AG09309 (cell line): ENCODE measurements around the gene SH2B2.

Experiments
- DNase-seq: peaks from one replicate; pipeline ENCODE4 v3.0.0-alpha.2; 2010; ENCODE audit warnings: low read depth
- H3K4me3 ChIP-seq: 2 replicates; pipeline ENCODE4 v1.5.1; 2011; ENCODE audit warnings: mild to moderate bottlenecking, low read depth, low read length, moderate library complexity; ENCODE audit not compliant: control insufficient read depth
- CTCF ChIP-seq: IDR thresholded peaks from 2 replicates; pipeline ENCODE4 v1.5.1; 2011; ENCODE audit warnings: mild to moderate bottlenecking, low read depth, low read length, inconsistent platforms; ENCODE audit not compliant: insufficient read depth, control insufficient read depth; ENCODE audit errors: missing control alignments

Gene SH2B2

GRCh38 chr7:102272917-102273748 is 13.5 kb upstream of the SH2B2 start:
- no peak for TF ChIP-seq CTCF
- no peak for DNase-seq
- no peak overlapping the region for H3K4me3 ChIP-seq

GRCh38 chr7:102273749-102274712 is 12.6 kb upstream of the SH2B2 start:
- DNase-seq = no peak
- TF ChIP-seq CTCF = no peak
- H3K4me3 ChIP-seq = no peak overlapping the region

- no peak for DNase-seq
- H3K4me3 ChIP-seq = no peak overlapping the region
- TF ChIP-seq CTCF = no peak
These were observed 11.5 kb upstream of the SH2B2 start for GRCh38 chr7:102275123-102275703.

GRCh38 chr7:102277901-102278300 is 8.8 kb upstream of the SH2B2 start:
- no peak for TF ChIP-seq CTCF
- no peak overlapping the region for H3K4me3 ChIP-seq

GRCh38 chr7:102279537-102280400 is 6.9 kb upstream of the SH2B2 start:
- TF ChIP-seq CTCF = peak; percentile 90
- H3K4me3 ChIP-seq = no peak overlapping the region
- DNase-seq = no peak

More at GRCh38 chr7:102277901-102278300, 8.8 kb upstream of the SH2B2 start:
- DNase-seq = no peak
